IPS-NIHi11 (cell line): Measurements from ENCODE around the gene ADGRG3.
"Not testable (repeated sequence)": the region's sequence is repeated elsewhere in the genome, so short reads cannot be mapped to it uniquely, and the experiment has no call there.

ENCODE experiments used
- DNase-seq: peaks from one replicate; pipeline ENCODE4 v3.0.0; 2012; ENCODE audit warnings: mixed read lengths, low spot score

Gene ADGRG3

DNA sequence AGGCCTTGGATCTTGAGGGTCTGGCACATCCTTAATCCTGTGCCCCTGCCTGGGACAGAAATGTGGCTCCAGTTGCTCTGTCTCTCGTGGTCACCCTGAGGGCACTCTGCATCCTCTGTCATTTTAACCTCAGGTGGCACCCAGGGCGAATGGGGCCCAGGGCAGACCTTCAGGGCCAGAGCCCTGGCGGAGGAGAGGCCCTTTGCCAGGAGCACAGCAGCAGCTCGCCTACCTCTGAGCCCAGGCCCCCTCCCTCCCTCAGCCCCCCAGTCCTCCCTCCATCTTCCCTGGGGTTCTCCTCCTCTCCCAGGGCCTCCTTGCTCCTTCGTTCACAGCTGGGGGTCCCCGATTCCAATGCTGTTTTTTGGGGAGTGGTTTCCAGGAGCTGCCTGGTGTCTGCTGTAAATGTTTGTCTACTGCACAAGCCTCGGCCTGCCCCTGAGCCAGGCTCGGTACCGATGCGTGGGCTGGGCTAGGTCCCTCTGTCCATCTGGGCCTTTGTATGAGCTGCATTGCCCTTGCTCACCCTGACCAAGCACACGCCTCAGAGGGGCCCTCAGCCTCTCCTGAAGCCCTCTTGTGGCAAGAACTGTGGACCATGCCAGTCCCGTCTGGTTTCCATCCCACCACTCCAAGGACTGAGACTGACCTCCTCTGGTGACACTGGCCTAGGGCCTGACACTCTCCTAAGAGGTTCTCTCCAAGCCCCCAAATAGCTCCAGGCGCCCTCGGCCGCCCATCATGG, 4.0 kb upstream of the ADGRG3 start:
- DNase-seq = no peak

DNA sequence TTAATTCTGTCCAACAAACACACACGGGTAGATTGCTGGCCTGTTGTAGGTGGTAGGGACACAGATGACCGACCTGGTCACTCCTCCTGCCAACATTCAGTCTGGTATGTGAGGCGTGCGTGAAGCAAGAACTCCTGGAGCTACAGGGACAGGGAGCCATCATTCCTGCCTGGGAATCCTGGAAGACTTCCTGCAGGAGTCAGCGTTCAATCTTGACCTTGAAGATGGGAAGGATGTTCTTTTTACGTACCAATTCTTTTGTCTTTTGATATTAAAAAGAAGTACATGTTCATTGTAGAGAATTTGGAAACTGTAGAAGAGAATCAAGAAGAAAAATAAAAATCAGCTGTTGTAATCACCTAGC, 3.5 kb upstream of the ADGRG3 start:
- DNase-seq = no peak

DNA sequence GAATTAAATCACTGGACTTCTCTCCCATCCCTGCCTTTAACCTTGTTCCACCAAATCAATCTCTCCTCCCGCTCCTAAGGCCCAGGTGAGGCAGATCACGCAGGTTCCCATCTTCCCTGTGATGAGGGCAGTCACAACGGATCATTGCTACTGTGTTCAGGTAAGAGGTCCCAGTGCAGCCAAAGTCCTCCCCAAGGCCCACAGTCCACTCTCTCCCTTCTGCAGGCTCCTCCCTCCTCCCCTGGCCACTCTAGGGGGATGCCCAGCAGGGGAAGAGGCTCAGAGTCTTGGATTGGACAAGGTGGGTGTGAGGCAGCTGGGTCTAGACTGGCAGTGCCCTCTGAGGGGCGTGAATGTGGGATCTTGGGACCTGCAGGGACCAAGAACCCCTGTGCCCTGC, 2.6 kb upstream of the ADGRG3 start:
- DNase-seq = no peak

GRCh38 chr16:57666353-57667047, 1.6 kb upstream of the ADGRG3 start:
- DNase-seq = no peak

DNA sequence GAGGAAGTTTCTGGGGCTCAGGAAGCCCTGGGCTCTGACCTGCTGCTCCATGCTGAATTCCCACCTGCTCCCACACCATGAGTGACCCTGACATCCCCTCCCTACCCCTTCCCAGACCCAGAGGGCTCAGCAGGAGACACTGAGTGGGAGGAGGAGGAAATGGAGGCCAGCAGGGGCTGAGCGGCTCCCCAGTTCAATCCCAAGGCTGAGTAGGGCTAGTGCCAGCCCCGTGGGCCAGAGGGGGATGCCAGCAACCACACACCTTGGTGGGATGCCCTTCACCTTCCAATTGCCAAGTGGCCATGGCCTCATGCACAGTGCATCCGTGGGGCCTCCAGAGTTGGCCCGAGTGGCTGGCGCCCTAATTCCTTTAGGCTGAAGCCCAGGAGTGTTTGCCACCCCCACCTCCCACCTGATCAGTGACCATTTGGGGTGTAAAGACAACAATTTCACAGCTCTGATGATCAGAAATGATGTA, 1.0 kb upstream of the ADGRG3 start:
- no peak for DNase-seq

DNA sequence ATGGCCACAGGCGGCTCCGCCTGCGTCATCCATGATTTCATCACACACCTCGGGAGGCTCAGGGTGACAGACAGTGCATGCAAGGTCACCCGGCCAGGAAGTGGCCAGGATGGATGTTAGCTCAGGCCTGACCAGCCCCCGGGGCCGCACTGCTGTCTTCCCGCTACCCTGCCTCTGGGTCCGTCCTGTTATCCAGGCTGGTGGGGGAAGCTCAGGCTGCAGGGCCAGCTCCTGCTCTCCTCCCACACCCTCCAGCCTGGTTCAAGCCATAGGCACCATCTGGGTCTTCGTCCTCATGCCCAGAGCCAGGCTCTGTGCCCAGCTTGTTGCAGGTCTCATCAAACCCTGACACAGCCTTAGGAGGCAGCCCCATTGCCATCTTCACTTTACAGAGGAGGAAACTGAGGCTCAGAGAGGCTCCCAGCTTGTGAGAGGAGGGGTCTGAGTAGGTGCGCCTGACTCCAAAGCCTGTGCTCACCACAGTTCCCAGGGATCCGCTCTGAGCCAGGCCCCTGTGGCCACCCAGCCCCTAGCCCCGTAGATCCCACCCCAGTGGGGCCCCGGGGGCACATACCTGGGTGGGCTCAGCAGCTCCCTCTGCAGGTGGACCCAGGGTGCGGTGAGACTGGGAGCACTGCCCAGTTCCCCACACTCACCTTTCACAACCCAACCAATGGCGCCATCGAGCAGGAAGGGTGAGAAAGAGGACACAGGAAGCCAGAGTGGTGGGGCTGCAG, 412 bp upstream of the ADGRG3 start:
- peak; percentile 78 for DNase-seq

GRCh38 chr16:57668630-57669475, 747 bp downstream of the ADGRG3 start:
- no peak for DNase-seq

DNA sequence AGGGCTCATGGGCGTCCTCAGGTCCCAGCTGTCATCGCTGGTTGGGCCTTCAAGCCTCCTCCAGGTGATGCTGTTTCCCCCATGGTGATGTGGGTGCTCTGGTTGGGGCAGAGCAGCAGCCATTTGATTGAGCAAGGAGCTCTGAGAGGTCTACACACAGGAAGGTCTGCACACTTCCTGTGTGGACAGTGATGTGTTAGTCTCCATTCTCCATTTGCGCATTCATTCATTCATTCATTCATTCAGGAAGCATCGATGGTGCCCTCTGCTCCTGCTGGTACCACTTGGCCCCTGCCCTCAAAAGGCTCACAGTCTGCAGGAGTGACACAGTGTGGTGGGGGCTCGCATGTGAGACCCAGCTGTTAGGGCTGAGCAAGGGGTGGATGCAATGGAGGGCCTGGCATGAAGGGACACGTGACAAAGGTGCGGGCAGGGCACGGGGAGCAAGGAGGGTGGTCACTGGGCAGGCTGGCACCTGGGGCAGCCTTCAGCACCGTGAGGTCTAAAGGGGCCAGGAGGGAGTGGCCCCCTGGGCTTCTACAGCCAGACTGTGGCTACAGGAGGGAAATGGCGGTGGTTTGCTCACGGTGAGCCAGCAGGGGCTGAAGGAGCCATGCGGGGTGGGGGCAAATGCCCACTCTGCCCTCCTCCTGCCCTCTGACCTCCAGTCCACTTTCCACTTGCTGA, 1.5 kb downstream of the ADGRG3 start:
- no peak for DNase-seq

- DNase-seq = no peak
These were observed 2.1 kb downstream of the ADGRG3 start for GRCh38 chr16:57670196-57670595.

- not testable (repeated sequence) for DNase-seq
These were observed 3.3 kb downstream of the ADGRG3 start for GRCh38 chr16:57671451-57671850.

GRCh38 chr16:57672416-57672815, 4.3 kb downstream of the ADGRG3 start:
- no peak for DNase-seq

DNA sequence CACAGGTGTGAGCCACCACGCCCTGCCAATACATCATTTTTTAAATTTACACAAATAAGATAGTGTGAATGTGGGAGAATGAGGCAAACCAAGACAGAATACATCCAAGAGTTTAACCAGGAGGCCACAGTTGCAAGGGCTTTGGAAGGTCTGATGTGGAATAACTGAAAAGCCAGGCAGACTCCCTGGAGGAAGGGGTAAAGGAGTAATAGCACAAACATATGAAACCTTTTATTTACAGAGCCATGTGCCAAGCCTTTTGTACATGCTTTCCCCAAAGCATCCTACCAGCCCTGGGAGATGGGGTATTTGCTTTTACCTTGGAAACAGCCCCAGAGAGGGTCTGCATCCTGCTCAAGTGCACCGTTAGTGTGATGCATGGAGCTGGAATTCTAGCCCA, 4.7 kb downstream of the ADGRG3 start:
- no peak for DNase-seq

- peak; percentile 58 for DNase-seq
These were observed 7.8 kb downstream of the ADGRG3 start for GRCh38 chr16:57675741-57676551.

DNA sequence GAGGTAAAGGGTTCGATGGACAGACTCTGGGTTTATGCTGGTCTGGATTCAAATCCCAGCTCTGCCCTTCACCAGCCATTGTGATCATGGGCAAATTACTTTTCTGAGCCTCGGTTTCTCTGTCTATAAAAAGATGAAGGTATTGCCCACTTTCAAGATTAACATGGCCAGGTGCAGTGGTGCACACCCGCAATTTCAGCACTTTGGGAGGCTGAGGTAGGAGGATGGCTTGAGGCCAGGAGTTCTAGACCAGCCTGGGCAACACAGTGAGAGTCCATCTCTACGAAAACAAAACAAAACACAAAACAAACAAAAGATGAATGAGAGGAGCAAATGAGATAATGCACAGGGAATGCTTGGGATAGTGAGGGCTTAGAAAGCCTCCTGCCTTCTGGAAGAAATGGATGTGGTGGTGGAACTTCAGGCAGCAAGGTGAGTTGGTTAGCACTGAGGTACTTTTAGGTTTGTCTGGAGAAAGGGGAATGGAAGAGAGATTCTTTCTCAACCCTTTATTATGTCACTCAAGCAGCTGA, 8.5 kb downstream of the ADGRG3 start:
- no peak for DNase-seq

GRCh38 chr16:57677622-57678369, 9.7 kb downstream of the ADGRG3 start:
- no peak for DNase-seq

GRCh38 chr16:57679016-57679415, 10.9 kb downstream of the ADGRG3 start:
- no peak for DNase-seq

DNA sequence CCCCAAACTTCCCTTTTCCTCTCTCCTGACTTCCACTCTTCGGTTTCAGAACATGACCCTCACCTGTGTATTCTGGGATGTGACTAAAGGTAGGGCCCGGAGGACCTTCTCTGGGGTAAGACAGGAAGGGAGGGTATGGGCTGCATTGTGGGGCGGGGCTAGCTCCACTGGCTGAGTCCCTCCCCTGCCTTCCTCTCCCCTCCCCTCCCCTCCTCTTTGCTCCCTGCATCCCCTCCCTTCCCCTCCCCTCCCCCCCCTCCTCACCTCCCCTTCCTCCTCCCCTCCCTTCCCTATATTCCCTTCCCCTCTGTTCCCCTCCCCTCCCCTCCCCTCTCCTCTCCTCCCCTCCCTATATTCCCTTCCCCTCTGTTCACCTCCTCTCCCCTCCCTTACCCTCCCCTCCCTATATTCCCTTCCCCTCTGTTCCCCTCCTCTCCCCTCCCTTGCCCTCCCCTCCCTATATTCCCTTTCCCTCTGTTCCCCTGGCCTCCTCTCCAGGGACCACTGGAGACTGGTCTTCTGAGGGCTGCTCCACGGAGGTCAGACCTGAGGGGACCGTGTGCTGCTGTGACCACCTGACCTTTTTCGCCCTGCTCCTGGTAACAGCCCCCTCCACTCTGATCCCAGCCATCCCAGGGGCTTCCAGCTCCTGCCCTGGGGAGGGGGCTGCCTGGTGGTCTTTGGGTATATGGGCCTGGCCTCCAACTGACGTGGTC, 11.8 kb downstream of the ADGRG3 start:
- no peak for DNase-seq

- no peak for DNase-seq
These were observed 12.8 kb downstream of the ADGRG3 start for GRCh38 chr16:57680842-57681375.
